K562 (cell line): ENCODE data around the gene TRAF3IP3. TPM values are rescaled to one million over a fixed set of nuclear protein-coding genes. Genes with fewer than 3 reads are reported as not detected.
A peak's percentile ranks its signal among the peaks of the same experiment; 100 is the strongest.

Experiments
- BACH1 ChIP-seq: fragments of 200-800 bp; sonication (Bioruptor generic); IDR thresholded peaks from 2 replicates; pipeline ENCODE4 v1.6.1; 2016; ENCODE audit warnings: missing genetic modification characterization, missing compliant biosample characterization
- CBX1 ChIP-seq: sonication (generic); IDR thresholded peaks from 2 replicates; pipeline ENCODE4 v1.6.1; 2016; ENCODE audit warnings: antibody characterized with exemption, low read depth, mild to moderate bottlenecking
- E2F1 ChIP-seq: sonication (generic); formaldehyde crosslinking; IDR thresholded peaks from 2 replicates; pipeline ENCODE4 v1.8.1; 2023; ENCODE audit warnings: mild to moderate bottlenecking, missing genetic modification reagents, moderate library complexity
- ELF1 ChIP-seq: fragments of 200-800 bp; sonication (Bioruptor generic); IDR thresholded peaks from 2 replicates; pipeline ENCODE4 v1.6.1; 2016; ENCODE audit warnings: missing genetic modification characterization, missing compliant biosample characterization
- GABPB2 ChIP-seq: fragments of 250-450 bp; sonication (Bioruptor Pico); conservative IDR thresholded peaks from 2 replicates; pipeline ENCODE4 v1.5.1; 2021; ENCODE audit warnings: mild to moderate bottlenecking
- GTF3C2 ChIP-seq: IDR thresholded peaks from 3 replicates; pipeline ENCODE4 v1.6.1; 2011; ENCODE audit warnings: borderline replicate concordance, mild to moderate bottlenecking, moderate library complexity; ENCODE audit not compliant: insufficient read length; ENCODE audit errors: extremely low read depth
- HNRNPH1 ChIP-seq: fragments of 200-400 bp; formaldehyde crosslinking; optimal IDR thresholded peaks from 2 replicates; pipeline ENCODE3; 2017; ENCODE audit warnings: low read depth, mild to moderate bottlenecking, low read length, moderate library complexity
- HOXB6 ChIP-seq: fragments of 250-450 bp; sonication (Bioruptor Pico); IDR thresholded peaks from 2 replicates; pipeline ENCODE4 v1.5.1; 2022; ENCODE audit warnings: mild to moderate bottlenecking, borderline replicate concordance
- ILF3 ChIP-seq: fragments of 450-650 bp; IDR thresholded peaks from 2 replicates; pipeline ENCODE4 v1.6.1; 2018; ENCODE audit warnings: antibody characterized with exemption, mild to moderate bottlenecking, moderate library complexity, borderline replicate concordance
- JUNB ChIP-seq: fragments of 450-650 bp; formaldehyde crosslinking; conservative IDR thresholded peaks from 2 replicates; pipeline ENCODE4 v1.4.0; 2020; ENCODE audit warnings: mild to moderate bottlenecking
- KLF13 ChIP-seq: fragments of 450-650 bp; IDR thresholded peaks from 2 replicates; pipeline ENCODE4 v1.6.1; 2016; ENCODE audit warnings: missing genetic modification characterization, low read depth, mild to moderate bottlenecking, missing compliant biosample characterization, moderate library complexity, borderline replicate concordance
- NELFE ChIP-seq: IDR thresholded peaks from 2 replicates; pipeline ENCODE4 v1.6.1; 2011; ENCODE audit warnings: mild to moderate bottlenecking; ENCODE audit not compliant: insufficient read depth, insufficient read length
- SFPQ ChIP-seq: fragments of 200-400 bp; formaldehyde crosslinking; IDR thresholded peaks from 2 replicates; pipeline ENCODE4 v1.6.1; 2017; ENCODE audit warnings: mild to moderate bottlenecking, low read depth, low read length, moderate library complexity
- SMAD1 ChIP-seq: fragments of 150-350 bp; IDR thresholded peaks from 2 replicates; pipeline ENCODE4 v1.6.1; 2014; ENCODE audit warnings: low read length, low read depth; ENCODE audit not compliant: partially characterized antibody
- ZC3H11A ChIP-seq: IDR thresholded peaks from 2 replicates; pipeline ENCODE4 v1.6.1; 2012; ENCODE audit warnings: low read depth, low read length, improper control_type of control experiment
- ZFX ChIP-seq: sonication (generic); formaldehyde crosslinking; IDR thresholded peaks from 2 replicates; pipeline ENCODE4 v1.8.0; 2022; ENCODE audit warnings: mild to moderate bottlenecking, missing genetic modification reagents, moderate library complexity
- ZKSCAN3 ChIP-seq: fragments of 250-450 bp; sonication (Bioruptor Pico); IDR thresholded peaks from 2 replicates; pipeline ENCODE4 v1.4.0; 2020
- ZNF449 ChIP-seq: fragments of 250-450 bp; sonication (Bioruptor Pico); IDR thresholded peaks from 2 replicates; pipeline ENCODE4 v1.8.0; 2022; ENCODE audit warnings: moderate library complexity, mild to moderate bottlenecking, inconsistent platforms
- ZNF584 ChIP-seq: fragments of 200-800 bp; sonication (Bioruptor generic); IDR thresholded peaks from 2 replicates; pipeline ENCODE4 v1.6.1; 2016; ENCODE audit warnings: low read depth, mild to moderate bottlenecking, missing genetic modification characterization, missing compliant biosample characterization
- ZNF668 ChIP-seq: fragments of 250-450 bp; sonication (Bioruptor Pico); IDR thresholded peaks from 2 replicates; pipeline ENCODE4 v1.8.0; 2022; ENCODE audit warnings: mild to moderate bottlenecking, inconsistent platforms
- ZNF76 ChIP-seq: fragments of 250-450 bp; sonication (Bioruptor Pico); IDR thresholded peaks from 2 replicates; pipeline ENCODE4 v1.4.0; 2020; ENCODE audit warnings: mild to moderate bottlenecking, moderate library complexity, borderline replicate concordance
- polyA plus RNA-seq, 8 experiments: library from polyadenylated mRNA; depleted of rRNA in 4 of 8; stranded (reverse) in 5 of 8; unstranded in 3 of 8; fragments of >200 nt; fragmentation: Nextera tagmentation in 2 of 8; fragmentation: Illumina TruSeq in 1 of 8; extraction: Ambion mirVana in 2 of 8; extraction: Trizol in 1 of 8; gene quantifications; 2 replicates each; pipeline versions ENCODE4 v1.2.1 to v1.2.3, GENCODE V29; 2011 to 2014; ENCODE audit warnings: inconsistent platforms in 1 of 8, missing spikeins in 1 of 8
- total RNA-seq, 7 experiments: library from RNA; depleted of rRNA in 6 of 7; stranded (reverse); fragments of >200 nt in 6 of 7; fragmentation: Illumina TruSeq in 2 of 7; extraction: Trizol in 2 of 7; gene quantifications; 2 replicates each; pipeline versions ENCODE4 v1.2.1 to v1.2.3, GENCODE V29; 2011 to 2021; ENCODE audit warnings: low replicate concordance in 1 of 7

TRAF3IP3 gene
- total and polyA plus RNA-seq, 9 of the 15 experiments (the other 6 are each of a cell fraction or from before 2014, with no cell fraction given): 0.06 to 1.1 (median 0.31) TPM

GRCh38 chr1:209747580-209748262 lies 8.1 kb upstream of the TRAF3IP3 start (continued):
- TF ChIP-seq E2F1 (CRISPR knock-in tag) (peak; percentile 51; the same call in 1 of the 2 replicates), ZNF668 (CRISPR knock-in tag) (no peak), JUNB (CRISPR knock-in tag) (no peak), ZNF76 (CRISPR knock-in tag) (peak; percentile 79; the same call in 1 of the 2 replicates), HNRNPH1 (no peak), ZKSCAN3 (CRISPR knock-in tag) (no peak), ZNF449 (CRISPR knock-in tag) (no peak), SFPQ (no peak), ZNF584 (CRISPR knock-in tag) (no peak), ILF3 (no peak), KLF13 (tag) (no peak), ZFX (CRISPR knock-in tag) (peak; percentile 68), HOXB6 (no peak), GABPB2 (no peak), BACH1 (no peak), ELF1 (tag) (no peak), CBX1 (peak; percentile 60; the same call in 1 of the 2 replicates), NELFE (no peak), ZC3H11A (no peak), SMAD1 (no peak), GTF3C2 (no peak)
